Right forelimb (tissue), 1 donor: Measurements from ENCODE around the gene RNF169.
"Not testable (repeated sequence)": the region's sequence is repeated elsewhere in the genome, so short reads cannot be mapped to it uniquely, and the experiment has no call there.

Experiments
- DNase-seq: peaks from one replicate; pipeline ENCODE4 v3.0.0-alpha.2; 2018

RNF169 gene

DNA sequence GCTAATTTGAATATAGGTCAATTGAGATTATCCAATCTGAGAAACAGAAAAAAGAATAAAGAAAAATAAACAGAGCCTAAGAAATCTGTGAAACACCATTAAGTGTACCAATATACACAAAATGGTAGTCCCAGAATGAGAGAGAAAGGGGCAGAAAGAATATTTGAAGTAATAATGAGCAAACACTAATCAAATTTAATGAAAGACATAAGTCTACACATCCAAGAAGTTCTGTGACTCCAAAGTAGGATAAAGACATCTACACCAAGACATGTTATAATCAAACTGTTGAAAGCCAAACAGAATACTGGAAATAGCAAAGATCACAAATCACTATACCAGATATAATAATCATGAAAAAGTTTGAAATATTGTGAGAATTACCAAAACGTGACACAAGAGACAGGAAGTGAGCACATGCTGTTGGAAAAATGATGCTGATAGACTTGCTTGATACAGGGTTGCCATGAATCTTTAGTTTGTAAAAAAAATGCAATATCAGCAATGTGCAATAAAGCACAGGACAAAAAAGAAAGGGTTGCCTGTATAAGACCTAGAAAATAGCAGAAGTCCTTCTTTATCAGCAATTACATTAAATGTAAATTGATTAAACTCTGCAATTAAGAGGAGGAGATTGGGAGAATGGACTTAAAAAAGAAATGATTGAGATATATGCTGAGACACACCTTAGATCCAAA, 75.8 kb downstream of the RNF169 start:
- no peak for DNase-seq

DNA sequence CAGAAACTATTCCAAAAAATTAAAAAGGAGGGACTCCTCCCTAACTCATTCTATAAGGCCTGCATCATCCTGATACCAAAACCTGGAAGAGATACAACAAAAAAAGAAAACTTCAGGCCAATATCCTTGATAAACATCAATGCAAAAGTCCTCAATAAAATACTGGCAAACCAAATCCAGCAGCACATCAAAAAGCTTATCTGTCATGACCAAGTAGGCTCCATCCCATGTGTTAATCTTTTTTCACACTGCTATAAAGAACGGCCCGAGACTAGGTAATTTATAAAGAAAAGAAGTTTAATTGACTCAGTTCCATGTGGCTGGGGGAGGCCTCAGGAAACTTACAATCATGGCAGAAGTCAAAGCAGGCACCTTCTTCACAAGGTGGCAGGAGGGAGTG, 76.9 kb downstream of the RNF169 start:
- DNase-seq, result not testable (repeated sequence)

DNA sequence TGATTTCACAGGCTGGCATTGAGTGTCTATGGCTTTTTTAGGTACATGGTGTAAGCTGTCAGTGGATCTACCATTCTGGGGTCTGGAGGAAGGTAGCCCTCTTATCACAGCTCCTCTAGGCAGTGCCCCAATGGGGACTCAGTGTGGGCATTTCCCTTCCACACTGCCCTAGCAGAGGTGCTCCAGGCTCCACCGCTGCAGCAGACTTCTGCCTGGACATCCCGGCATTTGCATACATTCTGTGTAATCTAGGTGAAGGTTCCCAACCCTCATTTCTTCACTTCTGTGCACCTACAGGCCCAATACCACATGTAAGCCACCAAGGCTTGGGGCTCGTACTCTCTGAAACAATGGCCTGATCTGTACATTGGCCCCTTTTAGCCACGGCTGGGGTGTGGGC, 78.3 kb downstream of the RNF169 start:
- no peak for DNase-seq

- no peak for DNase-seq
These were observed 88.5 kb downstream of the RNF169 start for GRCh38 chr11:74837191-74837590.

DNA sequence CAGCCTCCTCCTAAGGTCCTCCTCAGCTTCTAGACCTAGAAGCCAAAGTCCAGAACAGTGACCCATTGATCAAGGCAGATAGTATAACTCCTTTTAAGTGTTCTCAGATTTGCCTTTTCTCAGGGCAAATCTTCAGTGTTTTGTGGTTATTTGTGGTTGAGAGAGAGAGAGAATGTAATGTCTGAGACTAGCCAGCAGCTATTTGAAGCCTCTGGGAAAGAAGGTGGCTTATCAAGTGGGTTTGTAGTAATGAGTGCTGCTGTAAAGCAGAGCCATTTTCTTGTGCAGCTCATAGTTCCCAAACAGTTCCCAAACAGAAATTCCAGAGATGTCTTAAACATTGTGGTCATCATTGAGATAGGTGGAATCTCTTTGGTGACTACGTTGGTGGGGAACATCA, 89.5 kb downstream of the RNF169 start:
- DNase-seq, result no peak

GRCh38 chr11:74839446-74839845, 90.8 kb downstream of the RNF169 start:
- DNase-seq, result no peak

DNA sequence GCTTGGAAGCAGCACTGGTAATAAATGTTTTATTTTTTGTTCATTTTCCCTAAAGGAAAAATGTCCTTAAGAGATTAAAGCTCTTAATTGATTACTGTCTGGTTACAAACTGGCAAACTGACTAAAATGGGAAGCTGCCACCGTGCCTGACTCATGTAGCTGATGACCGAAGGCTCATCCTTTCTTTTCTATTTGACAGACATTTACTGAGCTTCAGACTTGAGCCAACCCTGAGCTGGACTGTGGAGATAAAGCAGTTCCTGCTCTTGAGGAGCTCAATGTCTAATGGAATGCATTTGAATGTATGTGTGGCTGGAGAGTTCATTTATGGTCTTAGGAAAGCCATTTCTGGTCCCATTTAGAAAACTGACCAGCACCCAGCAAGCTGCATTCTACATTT, 91.3 kb downstream of the RNF169 start:
- no peak for DNase-seq

- no peak for DNase-seq
These were observed 91.8 kb downstream of the RNF169 start for GRCh38 chr11:74840486-74840885.

GRCh38 chr11:74842967-74843366, 94.3 kb downstream of the RNF169 start:
- DNase-seq, result no peak

DNA sequence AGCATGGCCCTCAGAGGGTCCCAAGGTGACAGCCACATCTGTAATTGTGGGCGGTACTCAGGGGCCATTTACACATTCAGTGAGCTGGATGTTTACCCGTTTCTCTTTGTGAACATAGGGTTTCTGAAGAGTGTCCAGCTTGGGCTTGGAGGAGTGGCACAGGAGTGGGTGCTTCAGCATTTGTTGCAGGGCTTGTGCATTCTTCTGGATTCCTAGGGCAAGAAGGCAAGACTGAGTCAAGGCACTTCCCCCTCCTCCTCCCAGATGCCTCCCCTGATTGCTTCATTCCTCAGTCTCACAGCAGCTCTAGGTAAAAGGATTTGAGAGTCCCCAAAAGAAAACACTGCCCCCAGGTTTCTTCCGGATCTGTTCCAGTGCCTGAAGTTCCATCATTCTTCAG, 95.4 kb downstream of the RNF169 start:
- DNase-seq, result no peak

GRCh38 chr11:74844865-74845264, 96.2 kb downstream of the RNF169 start:
- DNase-seq, result no peak

DNA sequence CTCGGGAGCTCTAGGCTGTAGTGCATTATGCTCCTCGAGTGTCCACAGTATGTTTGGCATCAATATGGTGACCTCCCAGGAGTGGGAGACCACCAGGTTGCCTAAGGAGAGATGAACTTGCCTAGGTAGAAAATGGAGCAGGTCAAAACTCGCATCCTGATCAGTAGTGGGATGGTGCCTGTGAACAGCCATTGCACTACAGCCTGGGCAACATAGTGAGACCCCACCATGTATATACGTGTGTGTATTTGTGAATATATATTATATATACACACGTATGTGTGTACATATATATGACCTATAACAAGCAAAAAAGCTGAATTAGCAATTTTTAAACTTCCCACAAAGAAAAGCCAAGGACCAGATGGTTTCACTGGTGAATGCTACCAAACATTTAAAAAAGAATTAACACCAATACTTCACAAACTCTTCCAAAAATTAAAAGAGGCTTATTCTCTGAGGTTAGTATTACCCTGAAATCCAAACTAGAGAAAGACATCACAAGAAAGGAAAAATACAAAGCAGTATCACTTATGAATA, 97.4 kb downstream of the RNF169 start:
- no peak for DNase-seq

DNA sequence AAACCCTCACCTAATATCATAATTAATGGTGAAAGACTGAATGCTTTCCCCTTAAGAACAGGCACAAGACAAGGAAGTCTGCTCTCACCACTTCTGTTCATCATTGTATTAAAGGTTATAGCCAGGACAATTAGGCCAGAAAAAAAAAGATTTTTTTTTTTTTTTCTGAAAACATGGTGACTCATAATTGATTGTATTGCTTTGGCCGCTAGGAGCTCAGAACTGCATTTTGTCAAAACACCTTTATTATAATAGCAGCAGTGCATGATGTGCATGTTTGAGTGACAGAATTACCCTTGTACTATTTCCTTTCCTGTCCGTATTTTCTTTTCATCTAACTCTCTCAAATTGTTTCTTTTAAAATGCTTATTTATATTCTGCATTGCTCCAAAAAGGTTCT, 98.1 kb downstream of the RNF169 start:
- DNase-seq, result no peak

- no peak for DNase-seq
These were observed 98.7 kb downstream of the RNF169 start for GRCh38 chr11:74847395-74847794.

- no peak for DNase-seq
These were observed 99.2 kb downstream of the RNF169 start for GRCh38 chr11:74847895-74848294.

- DNase-seq, result no peak
These were observed 101.1 kb downstream of the RNF169 start for GRCh38 chr11:74849525-74850391.

DNA sequence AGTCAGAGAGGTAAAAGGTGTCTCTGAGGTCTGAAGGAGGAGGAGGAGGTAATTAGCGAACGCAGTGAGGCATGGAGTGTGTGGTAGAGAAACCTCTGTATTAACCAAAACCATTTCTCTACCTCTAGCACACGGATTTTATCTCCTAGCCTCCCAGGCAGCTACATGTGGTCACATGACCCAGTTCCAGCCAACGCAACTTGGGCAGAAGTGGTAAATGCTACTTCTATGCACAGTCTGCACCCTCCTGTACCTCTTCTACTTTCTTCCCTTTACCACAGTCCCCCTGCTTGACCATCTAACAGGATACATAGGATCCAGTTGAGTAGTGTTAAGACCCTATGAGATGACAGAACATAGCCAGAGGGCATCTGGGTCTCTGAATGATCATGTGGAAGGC, 104.6 kb downstream of the RNF169 start:
- DNase-seq, result no peak

- no peak for DNase-seq
These were observed 112.1 kb downstream of the RNF169 start for GRCh38 chr11:74860743-74861142.

- no peak for DNase-seq
These were observed 114.8 kb downstream of the RNF169 start for GRCh38 chr11:74863410-74863809.

GRCh38 chr11:74866557-74866956, 117.9 kb downstream of the RNF169 start:
- DNase-seq, result no peak

DNA sequence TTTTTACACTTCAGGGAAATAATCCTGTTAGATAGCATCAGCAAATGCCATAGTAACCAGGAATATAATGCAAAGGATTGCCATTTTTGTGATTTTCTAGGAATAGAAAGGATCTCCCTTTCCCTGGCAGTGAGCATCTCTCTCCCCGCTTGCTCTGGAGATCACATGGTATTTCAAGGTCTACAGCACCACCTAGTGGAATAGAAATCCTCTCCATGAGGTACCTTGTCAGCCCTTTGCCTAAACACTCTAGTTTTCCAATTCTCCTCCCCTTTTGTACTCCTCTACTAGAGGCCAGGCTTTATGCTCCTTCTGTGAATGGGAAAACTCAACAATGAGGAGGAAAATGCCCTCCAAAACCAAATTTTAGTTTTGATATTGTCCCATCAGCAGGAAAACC, 121.8 kb downstream of the RNF169 start:
- no peak for DNase-seq

GRCh38 chr11:74871037-74871436, 122.4 kb downstream of the RNF169 start:
- no peak for DNase-seq

DNA sequence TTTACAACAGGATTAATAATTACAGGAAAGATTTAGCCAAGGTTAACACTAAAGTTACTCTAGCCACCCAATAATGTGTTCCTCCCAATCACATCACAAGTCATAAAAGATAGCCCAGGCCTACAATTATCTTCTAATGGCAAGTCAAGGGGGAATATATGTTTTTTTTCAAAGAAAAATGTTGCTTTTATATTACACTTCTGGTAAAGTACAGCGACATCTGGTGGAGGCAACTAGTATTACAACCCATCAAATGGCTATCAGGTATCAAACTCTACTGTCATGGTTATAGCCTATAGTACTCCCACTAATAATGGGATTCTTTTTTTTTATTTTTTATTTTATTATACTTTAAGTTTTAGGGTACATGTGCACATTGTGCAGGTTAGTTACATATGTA, 128.5 kb downstream of the RNF169 start:
- no peak for DNase-seq
